HuH-7.5 (cell line): ENCODE results near the gene MCOLN2.
A peak's percentile ranks its signal among the peaks of the same experiment; 100 is the strongest.

Source experiments
- DNase-seq: peaks from one replicate; pipeline ENCODE4 v3.0.0; 2011; ENCODE audit warnings: low spot score

MCOLN2 gene

GRCh38 chr1:84985365-84985764, 11.5 kb downstream of the MCOLN2 start:
- DNase-seq: no peak

- no peak for DNase-seq
Measured at GRCh38 chr1:84982395-84982794, 14.5 kb downstream of the MCOLN2 start.

GRCh38 chr1:84975035-84975434, 21.9 kb downstream of the MCOLN2 start:
- DNase-seq: no peak

GRCh38 chr1:84973498-84974334, 23.2 kb downstream of the MCOLN2 start:
- DNase-seq: no peak

GRCh38 chr1:84972377-84972987, 24.4 kb downstream of the MCOLN2 start:
- DNase-seq: no peak

- no peak for DNase-seq
Measured at GRCh38 chr1:84971957-84972356, 25.0 kb downstream of the MCOLN2 start.

GRCh38 chr1:84969489-84970250, 27.2 kb downstream of the MCOLN2 start:
- DNase-seq: no peak

GRCh38 chr1:84968865-84969264, 28.0 kb downstream of the MCOLN2 start:
- DNase-seq: no peak

- no peak for DNase-seq
Measured at GRCh38 chr1:84968101-84968500, 28.8 kb downstream of the MCOLN2 start.

- DNase-seq: no peak
Measured at GRCh38 chr1:84967666-84968065, 29.2 kb downstream of the MCOLN2 start.

- no peak for DNase-seq
Measured at GRCh38 chr1:84963021-84963420, 33.9 kb downstream of the MCOLN2 start.

GRCh38 chr1:84961316-84961715, 35.6 kb downstream of the MCOLN2 start:
- no peak for DNase-seq

- no peak for DNase-seq
Measured at GRCh38 chr1:84960371-84960770, 36.5 kb downstream of the MCOLN2 start.

- no peak for DNase-seq
Measured at GRCh38 chr1:84959294-84959693, 37.6 kb downstream of the MCOLN2 start.

- no peak for DNase-seq
Measured at GRCh38 chr1:84957966-84958365, 38.9 kb downstream of the MCOLN2 start.

- DNase-seq: no peak
Measured at GRCh38 chr1:84956655-84957054, 40.3 kb downstream of the MCOLN2 start.

GRCh38 chr1:84956097-84956496, 40.8 kb downstream of the MCOLN2 start:
- DNase-seq: no peak

- DNase-seq: no peak
Measured at GRCh38 chr1:84949664-84950063, 47.2 kb downstream of the MCOLN2 start.

GRCh38 chr1:84947536-84948410, 49.1 kb downstream of the MCOLN2 start:
- DNase-seq: no peak

GRCh38 chr1:84946631-84947030, 50.3 kb downstream of the MCOLN2 start:
- DNase-seq: no peak

GRCh38 chr1:84944767-84945486, 52.0 kb downstream of the MCOLN2 start:
- DNase-seq: peak; percentile 30
